NOMO-1 treated with DMSO at 0.1 percent for 48 hours (cell line): ENCODE data around the gene MAP3K5.
A peak's percentile ranks its signal among the peaks of the same experiment; 100 is the strongest.
"Not testable (repeated sequence)": the region's sequence is repeated elsewhere in the genome, so short reads cannot be mapped to it uniquely, and the experiment has no call there.

Source experiments
- DNase-seq: peaks from one replicate; lab custom pipeline; 2025; ENCODE audit not compliant: unreplicated experiment; lab: John Stamatoyannopoulos, UW

MAP3K5 gene

GRCh38 chr6:136726837-136727557 lies 65.3 kb downstream of the MAP3K5 start:
- no peak for DNase-seq

GRCh38 chr6:136725124-136725523 lies 67.2 kb downstream of the MAP3K5 start:
- DNase-seq = no peak

DNA sequence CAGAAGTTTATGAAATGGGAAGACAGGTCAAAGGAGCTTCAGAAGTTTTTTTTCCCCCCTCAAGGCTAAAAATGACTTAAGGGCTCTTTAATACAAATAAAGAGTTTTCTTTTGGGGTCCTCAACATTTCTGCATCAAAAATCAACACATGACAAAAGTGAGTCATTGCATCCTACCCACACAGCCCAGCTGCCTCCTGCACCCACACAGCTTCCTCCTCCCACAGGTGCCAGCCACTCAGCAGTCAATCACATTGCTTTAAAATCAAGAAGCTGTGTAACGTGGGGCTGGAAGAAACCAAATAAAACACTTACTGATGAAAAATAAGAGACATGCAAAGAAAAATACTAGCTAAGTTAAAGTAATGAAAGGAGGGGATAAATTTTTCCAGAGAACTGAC lies 68.5 kb downstream of the MAP3K5 start:
- peak; percentile 40 for DNase-seq

GRCh38 chr6:136721467-136721866 lies 70.8 kb downstream of the MAP3K5 start:
- no peak for DNase-seq

DNA sequence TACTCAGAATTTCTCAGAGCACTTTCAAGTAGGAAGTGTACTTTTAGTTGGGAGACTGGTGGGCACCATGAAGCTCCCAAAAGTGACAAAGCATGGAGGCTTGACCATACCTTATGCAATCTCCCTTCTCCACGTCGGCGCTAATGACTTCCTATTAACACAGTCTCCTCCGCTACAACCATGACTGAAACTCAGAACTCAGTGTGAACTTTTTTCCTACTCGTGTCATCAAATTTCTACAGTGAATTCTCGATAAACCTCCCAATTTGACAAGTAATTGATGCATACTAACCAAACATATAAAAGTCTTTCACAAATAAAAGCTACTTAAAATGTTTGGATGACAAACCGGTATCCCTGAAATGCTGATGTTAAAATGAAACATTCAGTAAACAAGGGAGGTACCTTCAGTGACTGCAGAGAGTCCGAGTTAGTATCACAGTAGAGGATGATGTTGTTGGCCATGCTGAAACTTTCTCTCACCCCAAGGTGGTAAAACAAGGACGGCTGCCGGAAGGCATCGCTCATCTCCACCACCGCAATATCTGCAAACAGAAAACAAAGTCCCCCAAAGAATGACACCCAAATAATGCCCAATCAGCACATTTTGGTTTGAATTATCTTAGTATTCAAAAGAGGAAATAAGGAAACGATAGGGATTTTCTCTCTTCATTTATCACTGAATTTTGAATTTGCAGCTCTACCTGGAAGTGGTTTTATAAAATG lies 72.1 kb downstream of the MAP3K5 start:
- peak; percentile 72 for DNase-seq

DNA sequence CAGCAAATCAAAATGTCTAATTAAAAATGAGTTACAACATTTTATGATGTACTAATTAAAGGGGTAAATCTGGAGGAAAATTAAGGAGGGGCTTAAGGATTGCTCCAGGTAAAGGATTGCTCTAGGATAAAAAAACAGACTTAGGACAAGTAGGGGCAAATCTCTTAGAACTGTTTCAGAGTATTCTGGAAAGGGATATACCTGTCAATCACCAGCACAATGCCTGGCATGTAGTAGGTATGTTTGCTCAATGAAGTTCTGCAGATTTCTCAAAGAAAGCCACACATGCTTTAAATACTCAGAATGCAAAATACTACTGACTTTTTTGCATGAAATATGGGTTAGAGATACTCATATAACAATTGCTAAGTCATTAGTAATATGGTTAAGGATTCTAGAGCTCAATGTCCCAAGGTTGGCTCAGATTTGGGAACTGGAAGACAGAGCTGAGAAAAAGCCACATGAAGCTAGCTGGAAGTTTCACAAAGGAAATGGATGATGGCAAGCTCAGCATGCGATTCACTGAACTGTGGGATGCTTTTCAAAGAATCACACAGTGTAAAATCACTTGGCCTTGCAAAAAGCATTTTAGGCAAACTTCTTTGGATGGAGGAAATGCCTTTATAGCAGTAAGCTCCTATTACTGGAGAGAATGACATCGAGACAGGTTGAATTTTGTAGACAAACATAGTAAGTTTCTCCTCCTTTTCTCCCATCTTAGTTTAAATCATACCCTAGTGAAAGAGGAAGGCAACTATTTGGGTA lies 72.8 kb downstream of the MAP3K5 start:
- no peak for DNase-seq

GRCh38 chr6:136718476-136718875 lies 73.8 kb downstream of the MAP3K5 start:
- DNase-seq = no peak

- DNase-seq = no peak
Measured at GRCh38 chr6:136717716-136717990, 74.6 kb downstream of the MAP3K5 start.

GRCh38 chr6:136716917-136717715 lies 75.2 kb downstream of the MAP3K5 start:
- DNase-seq = no peak

DNA sequence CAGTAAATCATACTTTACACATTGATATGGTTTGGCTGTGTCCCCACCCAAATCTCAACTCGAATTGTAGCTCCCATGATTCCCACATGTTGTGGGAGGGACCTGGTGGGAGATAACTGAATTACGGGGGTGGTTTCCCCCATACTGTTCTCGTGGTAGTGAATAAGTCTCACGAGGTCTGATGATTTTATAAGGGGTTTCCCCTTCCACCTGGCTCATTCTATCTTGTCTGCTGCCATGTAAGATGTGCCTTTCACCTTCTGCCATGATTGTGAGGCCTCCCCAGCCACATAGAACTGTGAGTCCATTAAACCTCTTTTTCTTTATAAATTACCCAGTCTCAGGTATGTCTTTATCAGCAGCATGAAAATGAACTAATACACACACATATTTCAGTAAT lies 79.6 kb downstream of the MAP3K5 start:
- DNase-seq = not testable (repeated sequence)

GRCh38 chr6:136711644-136712043 lies 80.6 kb downstream of the MAP3K5 start:
- no peak for DNase-seq

DNA sequence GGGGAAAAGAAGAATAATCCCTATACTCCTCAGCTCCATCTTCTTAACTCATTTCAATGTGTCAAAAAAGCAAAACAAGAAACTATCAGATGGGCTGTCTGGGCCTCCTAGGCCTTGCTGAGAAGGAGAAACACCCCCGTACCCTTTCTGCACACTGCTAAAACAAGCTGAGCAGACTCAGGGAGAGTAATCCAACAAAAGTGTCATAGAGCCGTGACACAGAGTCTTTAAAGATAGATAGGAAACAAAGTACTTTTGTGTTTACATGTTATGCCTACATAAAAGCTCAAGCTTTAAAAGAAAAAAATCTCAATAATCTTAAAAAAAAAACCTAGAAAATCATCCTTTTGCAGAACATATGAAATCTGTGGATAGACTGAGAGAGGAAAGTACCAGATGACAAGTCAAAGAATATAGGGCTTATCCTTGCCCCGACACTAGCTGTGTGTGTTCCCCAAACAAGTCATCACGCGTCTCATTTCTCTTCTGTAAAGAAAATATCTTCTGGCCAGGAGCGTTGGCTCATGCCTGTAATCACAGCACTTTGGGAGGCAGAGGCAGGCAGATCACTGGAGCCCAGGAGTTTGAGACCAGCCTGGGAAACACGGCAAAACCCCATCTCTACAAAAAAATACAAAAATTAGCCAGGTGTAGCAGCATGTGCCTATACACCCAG lies 81.3 kb downstream of the MAP3K5 start:
- no peak for DNase-seq

DNA sequence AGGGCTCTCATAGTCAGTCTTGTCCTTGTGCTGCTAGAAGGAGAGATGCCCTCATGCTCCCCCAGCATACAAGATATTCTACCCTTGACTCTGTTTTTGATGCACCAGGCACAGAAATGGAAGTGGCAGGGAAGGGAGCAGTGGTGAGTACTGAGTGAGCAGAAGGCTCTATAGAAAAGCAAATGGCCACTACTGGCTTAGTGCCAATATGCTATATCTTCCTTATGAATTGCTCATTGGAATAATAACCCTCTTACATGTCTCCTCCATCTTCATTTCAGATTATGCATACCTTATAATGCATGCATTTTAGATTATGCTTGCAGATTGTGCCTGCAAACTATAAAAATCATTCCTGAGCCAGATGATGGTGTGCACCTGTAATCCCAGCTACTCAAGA lies 82.8 kb downstream of the MAP3K5 start:
- DNase-seq = no peak

DNA sequence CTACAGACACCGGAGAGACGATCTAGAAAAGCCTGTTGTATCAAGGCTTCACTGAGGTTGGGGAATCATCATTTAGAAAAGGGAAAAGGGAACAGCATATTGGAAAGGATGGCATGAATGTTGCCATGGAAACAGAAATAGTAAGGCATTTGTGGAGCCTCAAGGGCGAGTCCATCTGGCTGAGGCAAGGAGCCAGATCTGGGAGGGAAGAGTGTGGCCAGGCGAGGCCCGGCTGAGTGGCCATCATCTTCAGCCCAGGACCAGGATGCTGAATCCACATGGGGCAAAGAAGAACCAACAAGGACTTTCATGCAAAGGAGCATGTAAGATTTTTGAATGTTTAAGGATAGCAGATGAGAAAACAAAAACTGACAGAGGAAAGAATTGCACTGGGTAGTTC lies 85.8 kb downstream of the MAP3K5 start:
- DNase-seq = no peak

DNA sequence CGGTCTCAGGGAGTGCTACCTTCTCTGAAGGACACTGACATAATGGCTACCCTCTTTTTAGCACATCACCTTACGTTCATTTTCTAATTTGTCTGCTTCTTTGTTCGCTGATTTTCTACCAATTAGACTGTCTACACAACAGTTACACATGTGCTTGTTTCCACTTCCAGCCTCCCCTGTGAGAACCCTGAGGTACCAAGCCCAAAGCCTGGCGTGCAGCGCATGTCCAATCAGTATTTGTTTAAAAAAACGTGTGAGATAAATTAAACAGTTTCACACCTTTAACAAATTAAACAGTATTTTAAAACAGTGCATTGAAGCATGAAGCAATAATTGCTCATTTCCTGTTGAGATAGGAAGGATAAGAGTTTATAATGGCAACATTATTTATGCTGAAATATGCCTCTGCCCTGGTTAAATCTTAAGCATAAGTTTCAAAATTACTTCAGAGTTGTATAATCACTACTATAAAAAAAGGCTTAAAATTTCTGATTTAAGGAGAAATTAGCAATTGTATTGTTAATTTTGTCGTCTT lies 88.9 kb downstream of the MAP3K5 start:
- no peak for DNase-seq

- no peak for DNase-seq
Measured at GRCh38 chr6:136701045-136701444, 91.2 kb downstream of the MAP3K5 start.

DNA sequence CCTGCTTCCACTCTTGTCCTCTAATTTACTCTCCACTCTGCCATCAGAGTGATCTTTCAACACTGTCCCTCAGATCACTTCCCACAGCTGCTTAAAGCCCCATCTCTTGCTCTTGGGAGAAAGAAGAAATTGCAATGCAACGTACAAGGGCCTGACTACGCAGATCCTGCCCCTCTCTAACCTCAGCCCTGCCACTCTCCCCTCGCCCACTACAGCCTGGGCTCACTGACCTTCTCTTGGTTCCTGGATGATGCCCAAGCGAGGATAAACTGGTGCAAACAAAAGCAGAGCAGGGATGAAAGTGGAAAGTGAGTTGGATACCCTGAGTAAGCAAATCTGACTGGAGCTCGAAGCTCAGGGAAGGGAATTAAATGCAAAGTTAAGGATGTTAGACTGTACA lies 92.9 kb downstream of the MAP3K5 start:
- DNase-seq = no peak

DNA sequence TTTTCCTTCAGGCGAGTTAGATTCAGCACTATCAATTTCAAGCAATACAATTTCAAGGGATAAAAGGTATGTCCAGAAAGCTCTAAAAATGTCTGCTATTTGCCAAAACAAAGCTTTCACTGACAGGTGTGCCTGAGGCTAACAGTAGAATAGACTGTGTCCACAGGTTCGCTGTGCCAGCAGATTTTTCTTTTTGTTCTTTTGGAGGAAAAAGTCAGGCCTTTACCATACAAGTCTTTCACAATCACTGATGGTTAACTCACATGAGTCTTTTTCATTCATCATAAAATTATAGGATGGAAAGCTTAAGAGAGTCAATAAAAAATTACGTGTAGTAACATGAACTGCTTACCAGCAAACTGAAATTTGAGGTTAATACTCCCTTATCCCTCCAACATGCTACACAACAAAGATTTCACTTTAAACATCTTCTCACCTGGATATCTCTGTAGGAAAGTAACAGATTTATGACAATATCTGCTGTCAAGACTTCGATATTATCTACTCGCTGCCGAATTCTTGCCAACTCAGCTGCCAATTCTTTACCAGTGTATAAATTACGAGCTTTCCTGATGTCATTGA lies 95.4 kb downstream of the MAP3K5 start:
- DNase-seq = no peak

DNA sequence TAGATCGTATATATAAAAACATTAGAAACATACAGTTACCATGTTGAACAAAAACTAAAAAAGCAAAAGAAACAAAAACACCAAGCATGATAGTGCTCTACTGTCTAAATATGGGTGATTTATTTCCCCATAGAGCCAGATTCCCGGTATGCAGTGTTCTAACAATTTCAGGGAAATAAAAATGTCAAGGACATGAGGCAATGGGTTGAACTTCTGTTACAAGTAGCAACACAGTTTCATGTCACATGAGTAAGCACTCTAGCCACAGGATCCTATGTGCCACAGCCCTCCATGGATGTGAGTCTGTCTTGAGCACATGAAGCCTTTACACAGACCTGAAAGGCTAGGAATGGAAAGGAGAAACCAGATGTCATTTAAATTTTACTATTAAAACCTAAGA lies 96.0 kb downstream of the MAP3K5 start:
- no peak for DNase-seq

DNA sequence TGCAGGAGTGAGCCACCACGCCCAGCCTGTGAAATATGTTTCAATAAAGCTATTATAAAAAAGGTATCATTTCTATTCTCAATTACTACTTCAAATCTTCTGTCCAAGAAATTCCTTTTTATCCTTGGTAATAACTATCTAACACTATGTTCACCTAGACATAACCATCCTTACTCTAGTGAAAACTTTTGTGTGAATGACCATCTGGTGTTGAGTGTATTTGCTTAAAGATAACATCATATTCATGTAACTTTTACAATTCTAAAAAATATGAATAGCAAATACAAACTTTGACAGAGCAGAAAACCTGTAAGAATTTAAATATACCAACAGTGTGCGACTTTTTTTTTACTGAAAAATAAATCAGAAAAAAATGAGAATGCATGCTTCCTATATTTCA lies 96.9 kb downstream of the MAP3K5 start:
- no peak for DNase-seq
